HG03442 (cell line): Measurements from ENCODE around the gene ARF6.
"Not testable (repeated sequence)": the region's sequence is repeated elsewhere in the genome, so short reads cannot be mapped to it uniquely, and the experiment has no call there.

Experiments used
- ATAC-seq: cut with Tn5 transposase; IDR thresholded peaks from one replicate; pipeline ENCODE4 v1.9.1; 2021; ENCODE audit warnings: mild to moderate bottlenecking, moderate library complexity; ENCODE audit not compliant: unreplicated experiment

ARF6 gene

DNA sequence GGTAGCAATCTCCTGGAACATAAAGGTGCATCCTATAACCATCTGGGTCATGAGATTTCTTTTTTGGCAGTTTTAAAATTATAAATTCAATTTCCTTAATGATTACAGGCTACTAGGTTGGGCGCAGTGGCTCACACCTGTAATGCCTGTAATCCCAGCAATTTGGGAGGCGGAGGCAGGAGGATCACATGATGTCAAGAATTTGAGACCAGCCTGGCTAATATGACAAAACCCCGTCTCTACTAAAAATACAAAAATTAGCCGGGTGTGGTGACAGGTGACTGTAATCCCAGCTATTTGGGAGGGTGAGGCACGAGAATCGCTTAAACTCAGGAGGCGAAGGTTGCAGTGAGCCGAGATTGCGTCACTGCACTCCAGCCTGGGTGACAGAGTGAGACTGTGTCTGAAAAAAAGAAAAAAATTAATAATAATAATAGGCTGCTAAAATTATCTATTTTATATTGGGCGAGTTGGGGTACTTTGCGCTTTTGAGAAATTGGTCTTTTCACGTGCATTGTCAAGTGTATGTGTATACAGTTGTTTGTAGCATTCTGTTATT, 17.2 kb upstream of the ARF6 start:
- no peak for ATAC-seq

GRCh38 chr14:49876563-49877127, 16.2 kb upstream of the ARF6 start:
- no peak for ATAC-seq

DNA sequence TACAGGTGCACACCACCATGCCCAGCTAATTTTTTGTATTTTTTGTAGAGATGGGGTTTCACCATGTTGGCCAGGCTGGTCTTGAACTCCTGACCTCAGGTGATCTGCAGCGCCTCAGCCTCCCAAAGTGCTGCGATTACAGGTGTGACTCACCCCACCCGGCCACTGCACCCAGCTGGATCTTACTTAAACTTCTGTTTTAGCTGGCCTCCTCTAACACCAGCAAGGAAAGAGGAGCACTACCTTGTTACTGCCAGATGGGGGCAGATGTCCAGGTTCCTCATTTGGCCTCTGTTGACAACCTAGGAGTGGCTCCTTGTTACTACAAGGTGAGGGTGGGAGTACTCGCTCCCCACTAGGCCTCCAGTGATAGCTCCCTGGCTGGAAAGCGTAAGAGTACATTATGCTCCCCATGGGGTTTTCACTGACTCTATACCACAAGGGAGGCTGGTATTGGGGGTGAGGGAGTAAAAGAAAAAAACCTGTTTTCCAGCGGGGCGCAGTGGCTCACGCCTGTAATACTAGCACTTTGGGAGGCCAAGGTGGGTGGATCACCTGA, 13.2 kb upstream of the ARF6 start:
- peak; percentile 74 for ATAC-seq

GRCh38 chr14:49880267-49881064, 12.4 kb upstream of the ARF6 start:
- ATAC-seq = no peak

DNA sequence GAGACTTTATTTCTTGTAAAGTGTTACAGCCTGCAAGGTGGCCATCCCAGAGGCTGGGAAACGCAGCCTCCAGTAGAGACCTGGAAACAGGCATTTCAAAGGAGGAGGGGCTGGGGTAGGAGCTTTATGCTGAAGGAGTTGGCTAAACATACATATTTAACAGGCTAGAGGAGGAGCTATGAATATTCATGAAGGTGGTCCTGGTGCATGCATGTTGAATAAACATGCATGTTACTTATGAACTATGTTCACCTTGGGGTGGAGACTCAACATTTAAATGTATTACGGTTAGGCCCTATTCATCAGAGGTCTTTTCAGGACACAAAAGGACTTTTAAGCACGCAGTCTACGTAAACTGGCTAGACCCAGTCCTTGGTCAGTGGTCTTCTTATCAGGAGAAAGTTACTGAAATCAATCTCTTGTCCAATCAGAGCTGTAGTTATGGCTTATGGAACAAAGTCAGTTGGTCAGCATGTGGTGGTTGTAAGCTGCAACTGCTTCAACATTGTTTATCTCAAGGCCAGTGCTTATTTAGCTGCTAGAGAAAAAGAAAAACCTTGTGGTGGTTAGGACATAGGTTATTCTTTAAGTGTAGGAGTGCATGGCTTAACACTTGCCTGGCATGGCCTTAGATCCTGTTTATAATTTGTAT, 11.4 kb upstream of the ARF6 start:
- no peak for ATAC-seq

- ATAC-seq = no peak
Measured at GRCh38 chr14:49882826-49883694, 9.8 kb upstream of the ARF6 start.

- no peak for ATAC-seq
Measured at GRCh38 chr14:49886523-49886922, 6.4 kb upstream of the ARF6 start.

GRCh38 chr14:49888293-49888692, 4.6 kb upstream of the ARF6 start:
- no peak for ATAC-seq

GRCh38 chr14:49892301-49892635, 614 bp upstream of the ARF6 start:
- peak; percentile 21 for ATAC-seq

GRCh38 chr14:49893309-49894213, 679 bp downstream of the ARF6 start:
- peak; percentile 46 for ATAC-seq

DNA sequence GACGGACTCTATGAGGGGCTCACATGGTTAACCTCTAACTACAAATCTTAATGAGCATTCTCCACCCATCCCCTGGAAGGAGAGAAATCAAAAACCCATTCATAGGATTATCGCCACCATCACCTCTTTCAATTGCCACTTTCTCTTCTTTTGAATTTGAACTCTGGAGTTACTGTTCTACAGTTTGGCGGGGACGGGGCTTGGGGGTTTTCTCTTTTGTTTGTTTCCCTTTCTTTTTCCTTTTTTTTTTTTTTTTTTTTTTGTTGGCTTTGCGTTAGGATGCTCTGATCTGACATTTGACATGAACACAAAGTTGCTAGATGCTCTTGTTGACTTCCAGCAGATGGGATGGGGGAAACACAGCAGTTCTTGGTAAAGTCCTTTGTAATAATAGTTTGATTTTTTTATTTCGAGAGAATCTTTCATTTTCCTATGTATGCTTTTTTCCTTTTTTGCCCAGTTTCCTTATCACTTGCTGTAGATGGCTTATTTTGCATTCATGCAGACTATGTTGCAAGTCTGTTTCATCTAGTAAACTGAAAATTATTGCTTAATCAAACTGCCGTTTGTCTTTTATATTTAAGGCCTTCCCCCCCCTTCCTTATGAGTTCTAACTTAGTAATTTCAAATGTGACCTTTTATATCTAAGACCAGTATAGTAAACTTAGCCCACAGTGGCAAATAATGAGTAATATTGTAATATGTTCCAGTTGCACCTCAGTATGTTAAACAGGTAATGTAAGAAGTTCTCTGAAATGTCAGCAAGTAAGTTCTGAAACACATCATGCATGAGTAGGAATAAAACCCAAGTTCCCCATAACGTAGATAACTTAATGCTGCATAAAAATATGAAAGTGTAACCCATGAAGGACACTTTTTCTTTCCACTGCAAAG, 1.6 kb downstream of the ARF6 start:
- not testable (repeated sequence) for ATAC-seq

GRCh38 chr14:49895480-49895879, 2.6 kb downstream of the ARF6 start:
- ATAC-seq = no peak

- ATAC-seq = not testable (repeated sequence)
Measured at GRCh38 chr14:49896272-49896671, 3.4 kb downstream of the ARF6 start.

DNA sequence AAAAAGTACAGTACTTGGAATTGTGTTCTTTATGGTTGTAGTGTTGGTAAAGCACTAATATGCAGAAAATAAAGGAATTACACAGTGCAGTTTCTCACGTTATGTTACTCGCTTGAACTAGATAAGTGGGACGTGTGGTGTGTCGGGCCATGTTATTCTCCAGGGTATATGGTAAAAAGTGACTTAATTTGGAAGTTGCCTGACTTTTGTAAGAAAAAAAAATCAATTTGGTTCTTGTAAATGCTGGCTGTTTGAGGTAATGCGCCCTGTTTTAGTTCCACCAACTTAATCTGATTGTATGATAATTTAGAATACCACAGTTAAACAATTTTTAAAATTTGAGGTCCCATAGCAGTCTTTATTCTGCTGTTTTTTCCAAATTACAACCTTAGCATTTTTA, 4.1 kb downstream of the ARF6 start:
- no peak for ATAC-seq

DNA sequence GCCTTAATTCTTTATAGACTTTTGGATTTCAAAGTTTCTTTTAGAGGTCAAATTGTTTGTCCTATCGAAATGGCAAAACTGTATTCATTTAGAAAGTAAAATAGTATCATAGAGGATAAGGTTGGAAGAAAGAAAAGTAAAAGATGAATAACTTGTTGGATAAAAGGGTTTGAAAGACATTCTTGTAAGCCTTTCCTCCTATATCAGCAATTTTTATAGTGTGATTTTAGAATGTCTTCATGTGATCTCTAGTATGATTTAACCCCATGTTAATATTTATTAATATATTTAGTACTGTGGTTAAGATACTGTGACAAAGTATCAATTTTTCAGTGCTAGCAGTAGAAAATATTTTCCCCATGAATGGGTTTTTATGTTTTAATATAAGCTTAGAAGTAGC, 4.5 kb downstream of the ARF6 start:
- no peak for ATAC-seq

DNA sequence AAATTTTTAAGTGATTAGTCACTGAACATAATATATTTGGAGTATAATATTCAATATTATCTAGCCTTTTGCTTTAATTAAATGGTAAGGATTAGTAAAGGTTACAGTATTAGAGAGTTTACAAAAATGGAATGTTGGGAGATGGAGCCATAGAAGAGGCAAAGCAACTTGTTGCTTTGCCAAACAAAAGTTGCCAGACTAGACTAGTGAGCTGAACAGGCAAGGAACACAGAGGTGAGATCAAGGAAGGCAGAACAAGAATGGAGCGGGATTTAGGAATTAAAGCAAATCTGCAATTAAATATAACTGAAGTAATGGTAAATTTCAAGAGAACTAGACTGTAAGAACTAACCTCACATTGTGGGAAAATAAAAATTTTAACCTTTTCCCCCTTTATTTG, 5.1 kb downstream of the ARF6 start:
- ATAC-seq = no peak

GRCh38 chr14:49898485-49898884, 5.6 kb downstream of the ARF6 start:
- no peak for ATAC-seq

GRCh38 chr14:49900973-49901372, 8.1 kb downstream of the ARF6 start:
- ATAC-seq = no peak
